HCT116 (cell line): ENCODE results near the gene PSD. TPM values are rescaled to one million over a fixed set of nuclear protein-coding genes. Genes with fewer than 3 reads are reported as not detected.

Experiments used
- EZH2phosphoT487 ChIP-seq: fragments of 200-600 bp; IDR thresholded peaks from 2 replicates; pipeline ENCODE4 v1.6.1; 2018; ENCODE audit warnings: antibody characterized with exemption, borderline replicate concordance
- FOSL1 ChIP-seq: IDR thresholded peaks from 2 replicates; pipeline ENCODE4 v1.6.1; 2012; ENCODE audit warnings: low read depth
- POLR2A ChIP-seq: IDR thresholded peaks from 2 replicates; pipeline ENCODE4 v1.7.0; 2011; ENCODE audit warnings: borderline replicate concordance; ENCODE audit not compliant: insufficient read depth, insufficient read length; ENCODE audit errors: extremely low read depth
- RAD21 ChIP-seq: IDR thresholded peaks from 2 replicates; pipeline ENCODE4 v1.6.1; 2012; ENCODE audit warnings: low read depth, mild to moderate bottlenecking
- REST ChIP-seq: IDR thresholded peaks from 2 replicates; pipeline ENCODE4 v1.6.1; 2012; ENCODE audit warnings: low read depth
- SIN3A ChIP-seq: IDR thresholded peaks from 2 replicates; pipeline ENCODE4 v1.6.1; 2012; ENCODE audit warnings: low read depth
- SP1 ChIP-seq: IDR thresholded peaks from 2 replicates; pipeline ENCODE4 v1.6.1; 2012; ENCODE audit warnings: low read depth
- TCF7L2 ChIP-seq: IDR thresholded peaks from 2 replicates; pipeline ENCODE4 v1.7.0; 2011; ENCODE audit warnings: borderline replicate concordance, inconsistent platforms; ENCODE audit not compliant: insufficient read depth, insufficient read length; ENCODE audit errors: extremely low read depth
- YY1 ChIP-seq: IDR thresholded peaks from 2 replicates; pipeline ENCODE4 v1.6.1; 2011; ENCODE audit warnings: low read length, low read depth, moderate library complexity, mild to moderate bottlenecking; ENCODE audit not compliant: insufficient replicate concordance; ENCODE audit errors: extremely low read depth
- ZFX ChIP-seq: fragments of 450-650 bp; IDR thresholded peaks from 2 replicates; pipeline ENCODE4 v1.6.1; 2017
- total RNA-seq: library from RNA; stranded (reverse); gene quantifications from one replicate; pipeline ENCODE4 v1.2.1, GENCODE V29; 2021; ENCODE audit not compliant: unreplicated experiment

PSD gene
- total RNA-seq, 1 experiment from 2014 or later, result 9.7 TPM

DNA sequence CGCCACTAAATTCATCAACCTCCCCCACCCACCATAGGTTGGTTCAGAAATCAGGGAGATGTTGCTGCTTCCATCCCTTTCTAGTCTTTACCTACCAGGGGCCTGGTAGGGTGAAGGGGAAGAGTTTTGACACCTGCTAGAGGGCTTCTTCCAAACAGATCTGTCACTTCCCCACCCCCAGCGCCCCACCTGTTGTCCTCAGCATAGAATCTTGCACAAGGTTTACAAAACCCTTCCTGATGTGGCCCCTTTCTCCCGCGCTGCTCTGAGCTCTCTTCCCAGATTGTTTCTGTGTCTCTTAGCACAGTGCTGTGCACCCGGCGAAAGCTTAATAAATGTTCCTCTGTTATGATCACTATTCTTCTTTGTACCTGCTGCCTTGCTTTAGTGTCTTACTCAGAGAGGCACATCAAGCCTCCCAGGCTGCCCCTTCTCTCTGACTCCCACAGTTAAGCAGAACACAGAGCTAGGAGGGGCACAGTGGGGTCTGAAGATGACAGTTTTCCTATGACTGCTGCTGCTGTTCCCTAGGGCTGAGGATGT is 44.0 kb upstream of the PSD start (continued):
- TF ChIP-seq REST (no peak), YY1 (no peak), SIN3A (no peak), EZH2phosphoT487 (no peak), FOSL1 (no peak), POLR2A (no peak), RAD21 (no peak), TCF7L2 (no peak), ZFX (no peak), SP1 (no peak)
